Mucosa of descending colon (tissue), 3 donors: ENCODE results near the gene AP3S2. TPM values are rescaled to one million over a fixed set of nuclear protein-coding genes. Genes with fewer than 3 reads are reported as not detected.
"Not testable (repeated sequence)": the region's sequence is repeated elsewhere in the genome, so short reads cannot be mapped to it uniquely, and the experiment has no call there.

Source experiments
- ATAC-seq: fragments of 200-7000 bp; cut with Tn5 transposase; one replicate; pipeline ENCODE4 v1.9.1; 2020; ENCODE audit warnings: mild to moderate bottlenecking, moderate library complexity
- DNase-seq, 3 donors: peaks; one replicate each; pipeline ENCODE4 v3.0.0-alpha.2; 2020
- H3K36me3 ChIP-seq: fragments of 200-600 bp; one replicate; pipeline ENCODE4 v1.8.0; 2021; ENCODE audit warnings: low read depth, mild to moderate bottlenecking
- H3K4me1 ChIP-seq: fragments of 200-600 bp; one replicate; pipeline ENCODE4 v1.8.0; 2021; ENCODE audit warnings: low read depth, mild to moderate bottlenecking
- H3K4me3 ChIP-seq: fragments of 200-600 bp; one replicate; pipeline ENCODE4 v1.8.0; 2021; ENCODE audit warnings: mild to moderate bottlenecking
- H3K9me3 ChIP-seq: fragments of 200-600 bp; one replicate; pipeline ENCODE4 v1.8.0; 2021; ENCODE audit warnings: mild to moderate bottlenecking
- intact Hi-C, 2 donors: fragments of 100-400 bp; cut with DNase I in 1 of 2; cut with micrococcal nuclease in 1 of 2; formaldehyde crosslinking; loops; one replicate each; pipeline versions ENCODE4 v1.11.0 to v1.11.1; 2022; cut with DNase I, micrococcal nuclease
- long read RNA-seq, 2 donors: library from polyadenylated mRNA; unstranded; transcript quantifications; one replicate each; pipeline ENCODE4 v2.0.0, GENCODE V29; 2019 to 2021
- total RNA-seq, 3 donors: library from RNA; stranded (reverse); fragmentation: NEBNext Ultra II Directional in 2 of 3; extraction: Animal tissue kit (Norgen Biotek cat#: 25700) in 2 of 3; gene quantifications; one replicate each; pipeline versions ENCODE4 v1.2.1 to v1.2.4, GENCODE V29; 2021 to 2023
- TF ChIP-seq, protein P1 (sequence below): fragments of 200-600 bp; IDR thresholded peaks from one replicate; pipeline ENCODE4 v1.8.0; 2022; ENCODE audit warnings: antibody characterized with exemption, mild to moderate bottlenecking
- donor health status: DM: no; HTN: no; CAD: no; lungs with moderate emphysema.
- donor health status: DM: no; HTN: no; CAD: no.
- donor health status: DM: no; HTN: yes; CAD: no.

Gene AP3S2
- total RNA-seq = 10 to 100 TPM; 56.1 to 93.4 (median 65.1) TPM
- long read RNA-seq, donor 1, full-length matches to known transcripts = 63 of 87 reads
- long read RNA-seq, donor 1, partial matches to known transcripts = 9 of 87 reads
- long read RNA-seq, donor 1, other reads (novel, unspliced or antisense) = 15 of 87 reads
- long read RNA-seq, donor 2, full-length matches to known transcripts = 25 of 52 reads
- long read RNA-seq, donor 2, partial matches to known transcripts = 1 of 52 reads
- long read RNA-seq, donor 2, other reads (novel, unspliced or antisense) = 26 of 52 reads

- TF ChIP-seq, protein P1, sequence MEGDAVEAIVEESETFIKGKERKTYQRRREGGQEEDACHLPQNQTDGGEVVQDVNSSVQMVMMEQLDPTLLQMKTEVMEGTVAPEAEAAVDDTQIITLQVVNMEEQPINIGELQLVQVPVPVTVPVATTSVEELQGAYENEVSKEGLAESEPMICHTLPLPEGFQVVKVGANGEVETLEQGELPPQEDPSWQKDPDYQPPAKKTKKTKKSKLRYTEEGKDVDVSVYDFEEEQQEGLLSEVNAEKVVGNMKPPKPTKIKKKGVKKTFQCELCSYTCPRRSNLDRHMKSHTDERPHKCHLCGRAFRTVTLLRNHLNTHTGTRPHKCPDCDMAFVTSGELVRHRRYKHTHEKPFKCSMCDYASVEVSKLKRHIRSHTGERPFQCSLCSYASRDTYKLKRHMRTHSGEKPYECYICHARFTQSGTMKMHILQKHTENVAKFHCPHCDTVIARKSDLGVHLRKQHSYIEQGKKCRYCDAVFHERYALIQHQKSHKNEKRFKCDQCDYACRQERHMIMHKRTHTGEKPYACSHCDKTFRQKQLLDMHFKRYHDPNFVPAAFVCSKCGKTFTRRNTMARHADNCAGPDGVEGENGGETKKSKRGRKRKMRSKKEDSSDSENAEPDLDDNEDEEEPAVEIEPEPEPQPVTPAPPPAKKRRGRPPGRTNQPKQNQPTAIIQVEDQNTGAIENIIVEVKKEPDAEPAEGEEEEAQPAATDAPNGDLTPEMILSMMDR = no peak
- peak; percentile 90 to 95 (median 94) for DNase-seq
- Histone ChIP-seq H3K9me3 (no peaks in the 10 kb centered on the region), H3K4me3 (peak within 1 kb of the TSS; percentile 60), H3K4me1 (peaks cover 13% of the 10 kb centered on the region), H3K36me3 (no peaks in the 10 kb centered on the region)
- ATAC-seq = peak; percentile 98
- intact Hi-C loops = loop anchor here in 1 of 2 donors (10.0 kb wide), 1 partner anchor 181 kb away; no protein-coding TSS in a partner anchor
Measured at GRCh38 chr15:89893696-89894447, at the start of gene AP3S2. Gene AP3S2 (minus strand): TSS chr15:89893994. CDS start chr15:89893949, 45 bp downstream.

DNA sequence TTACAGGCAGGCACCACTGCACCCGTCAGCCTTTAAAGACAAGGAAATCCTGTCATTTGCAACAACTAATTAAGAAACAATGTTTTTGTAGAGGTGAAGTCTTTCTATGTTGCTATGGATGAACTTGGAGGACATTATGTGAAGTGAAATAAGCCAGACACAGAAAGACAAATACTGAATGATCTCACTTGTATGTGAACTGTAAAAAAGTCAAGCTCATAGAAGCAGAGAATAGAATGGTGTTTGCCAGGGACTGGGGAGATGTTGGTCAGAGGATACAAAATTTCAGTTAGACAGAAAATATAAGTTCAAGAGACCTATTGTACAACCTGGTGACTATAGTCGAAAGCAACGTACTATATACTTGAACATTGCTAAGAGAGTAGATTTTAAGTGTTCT lies 46.1 kb upstream of the AP3S2 start:
- intact Hi-C loops = no loop called here
- Histone ChIP-seq H3K9me3 (no peaks in the 10 kb centered on the region), H3K36me3 (no peaks in the 10 kb centered on the region), H3K4me1 (peaks cover 5% of the 10 kb centered on the region), H3K4me3 (no peak overlapping the region)
- ATAC-seq = no peak
- TF ChIP-seq, protein P1 = no peak
- DNase-seq = no peak

DNA sequence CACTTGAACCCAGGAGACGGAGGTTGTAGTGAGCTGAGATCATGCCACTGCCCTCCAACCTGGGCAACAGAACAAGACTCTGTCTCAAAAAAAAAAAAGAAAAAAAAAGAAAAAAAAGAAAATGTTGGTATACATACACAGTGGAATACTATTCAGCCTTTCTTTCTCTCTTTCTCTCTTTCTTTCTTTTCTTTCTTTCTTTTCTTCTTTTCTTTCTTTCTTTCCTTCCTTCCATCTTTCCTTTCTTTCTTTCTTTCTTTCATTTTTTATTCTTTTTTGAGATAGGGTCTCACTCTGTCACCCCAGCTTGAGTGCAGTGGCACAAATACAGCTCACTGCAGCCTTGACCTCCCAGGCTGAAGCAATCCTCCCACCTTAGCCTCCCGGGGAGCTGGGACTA lies 45.6 kb upstream of the AP3S2 start:
- H3K9me3 ChIP-seq, intact Hi-C loops: not testable (repeated sequence)

DNA sequence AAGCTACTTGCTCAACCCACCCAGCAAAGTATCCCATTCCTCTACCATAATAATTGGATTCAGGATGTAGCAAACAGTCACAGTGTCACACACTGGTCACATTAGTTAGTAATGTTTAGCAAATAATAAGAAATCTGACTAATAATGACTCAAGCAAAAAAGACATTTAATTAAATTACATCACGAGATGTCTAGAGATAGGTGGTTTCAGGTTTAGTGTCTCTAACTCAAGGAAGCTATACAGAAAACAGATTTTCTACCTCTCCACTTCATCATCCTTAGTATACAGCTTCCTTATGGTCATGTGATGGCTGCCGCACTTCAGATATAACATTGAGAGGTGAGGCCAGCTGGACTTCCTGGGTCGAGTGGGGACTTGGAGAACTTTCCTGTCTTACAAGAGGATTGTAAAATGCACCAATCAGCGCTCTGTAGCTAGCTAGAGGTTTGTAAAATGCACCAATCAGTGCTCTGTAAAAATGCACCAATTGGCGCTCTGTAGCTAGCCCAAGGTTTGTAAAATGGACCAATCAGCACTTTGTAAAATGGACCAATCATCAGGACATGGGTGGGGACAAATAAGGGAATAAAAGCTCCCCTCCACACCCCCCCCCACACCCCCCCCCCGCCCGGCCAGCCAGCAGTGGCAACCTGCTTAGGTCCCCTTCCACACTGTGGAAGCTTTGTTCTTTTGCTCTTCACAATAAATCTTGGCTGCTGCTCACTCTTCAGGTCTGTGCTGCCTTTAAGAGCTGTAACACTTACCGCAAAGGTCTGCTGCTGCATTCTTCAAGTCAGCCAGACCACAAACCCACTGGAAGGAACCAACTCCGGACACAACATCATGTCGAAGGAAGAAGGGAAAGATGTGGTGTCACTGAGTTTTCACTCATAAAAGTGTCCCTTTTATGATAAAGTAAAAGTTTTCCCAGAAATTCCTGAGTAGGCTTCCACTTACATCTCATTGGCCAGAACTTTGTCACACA lies 43.9 kb upstream of the AP3S2 start:
- Histone ChIP-seq H3K4me1 (no peaks in the 10 kb centered on the region), H3K4me3 (no peak overlapping the region), H3K9me3 (no peaks in the 10 kb centered on the region), H3K36me3 (no peaks in the 10 kb centered on the region)
- intact Hi-C loops = no loop called here
- TF ChIP-seq, protein P1 = no peak
- DNase-seq (no peak), ATAC-seq (peak; percentile 71)

More for the DNA sequence above, 45.6 kb upstream of the AP3S2 start:
- H3K36me3 ChIP-seq, DNase-seq, ATAC-seq, H3K4me1 ChIP-seq, H3K4me3 ChIP-seq: not testable (repeated sequence)

GRCh38 chr15:89936786-89937265 lies 43.0 kb upstream of the AP3S2 start:
- TF ChIP-seq, protein P1 = no peak
- Histone ChIP-seq H3K4me3 (no peak overlapping the region), H3K36me3 (no peaks in the 10 kb centered on the region), H3K4me1 (no peaks in the 10 kb centered on the region), H3K9me3 (no peaks in the 10 kb centered on the region)
- intact Hi-C loops = no loop called here
- DNase-seq (no peak), ATAC-seq (no peak)
